HL-60 (cell line): ENCODE measurements around the gene MRTFA.
"Not testable (repeated sequence)": the region's sequence is repeated elsewhere in the genome, so short reads cannot be mapped to it uniquely, and the experiment has no call there.

Source experiments
- DNase-seq, 2 experiments: peaks; one replicate each; pipeline ENCODE4 v3.0.0-alpha.2; 2010 to 2020; ENCODE audit warnings: low read depth in 1 of 2, low spot score in 1 of 2
- H3K27ac ChIP-seq: fragments of 250-450 bp; sonication (Bioruptor Pico); replicated peaks from 2 replicates; pipeline ENCODE4 v1.5.1; 2020; ENCODE audit warnings: mild to moderate bottlenecking, moderate library complexity
- H3K27me3 ChIP-seq: fragments of 250-450 bp; sonication (Bioruptor Pico); 2 replicates; pipeline ENCODE4 v1.5.1; 2021; ENCODE audit warnings: mild to moderate bottlenecking, moderate library complexity; ENCODE audit not compliant: insufficient read depth, poor library complexity, severe bottlenecking
- H3K4me3 ChIP-seq: replicated peaks from 2 replicates; pipeline ENCODE4 v1.5.1; 2011; ENCODE audit warnings: mild to moderate bottlenecking, control low read depth, low read length; ENCODE audit not compliant: insufficient read depth
- CTCF ChIP-seq: IDR thresholded peaks from one replicate; pipeline ENCODE4 v1.5.1; 2011; ENCODE audit warnings: low read length, control low read depth, inconsistent platforms; ENCODE audit not compliant: insufficient read depth
- GABPA ChIP-seq: IDR thresholded peaks from 2 replicates; pipeline ENCODE4 v1.6.1; 2012; ENCODE audit warnings: low read depth
- POLR2AphosphoS5 ChIP-seq: IDR thresholded peaks from 2 replicates; pipeline ENCODE4 v1.6.1; 2012; ENCODE audit warnings: low read depth
- REST ChIP-seq: IDR thresholded peaks from 2 replicates; pipeline ENCODE4 v1.6.1; 2012; ENCODE audit warnings: low read depth; ENCODE audit not compliant: insufficient replicate concordance
- SPI1 ChIP-seq: IDR thresholded peaks from 2 replicates; pipeline ENCODE4 v1.6.1; 2012; ENCODE audit warnings: low read depth, mild to moderate bottlenecking, borderline replicate concordance

Gene MRTFA

GRCh38 chr22:40560551-40560950 is 76.0 kb downstream of the MRTFA start:
- TF ChIP-seq REST (no peak), GABPA (no peak), POLR2AphosphoS5 (no peak), SPI1 (no peak), CTCF (no peak)
- Histone ChIP-seq H3K27me3 (no peaks in the 10 kb centered on the region), H3K27ac (no peak overlapping the region), H3K4me3 (no peak overlapping the region)
- DNase-seq = no peak

GRCh38 chr22:40557972-40558371 is 78.5 kb downstream of the MRTFA start:
- Histone ChIP-seq H3K27ac (no peak overlapping the region), H3K27me3 (no peaks in the 10 kb centered on the region), H3K4me3 (no peak overlapping the region)
- TF ChIP-seq REST = no peak
- no peak for TF ChIP-seq POLR2AphosphoS5
- no peak for TF ChIP-seq CTCF
- TF ChIP-seq SPI1 = no peak
- no peak for TF ChIP-seq GABPA
- DNase-seq = no peak

- no peak for TF ChIP-seq GABPA
- no peak for TF ChIP-seq POLR2AphosphoS5
- no peak for TF ChIP-seq CTCF
- Histone ChIP-seq H3K4me3 (no peak overlapping the region), H3K27ac (no peak overlapping the region), H3K27me3 (no peaks in the 10 kb centered on the region)
- no peak for DNase-seq
These were observed 79.9 kb downstream of the MRTFA start for GRCh38 chr22:40556641-40557040.

GRCh38 chr22:40554023-40554422 is 82.5 kb downstream of the MRTFA start:
- not testable (repeated sequence) for DNase-seq, H3K4me3 ChIP-seq, H3K27me3 ChIP-seq, H3K27ac ChIP-seq
